ENCODE measurements around the gene METRNL. TPM values are rescaled to one million over a fixed set of nuclear protein-coding genes. Genes with fewer than 3 reads are reported as not detected.

The METRNL gene
- total RNA-seq, 2 experiments from 2014 or later = 16.9 to 23.3 TPM

- Histone ChIP-seq H3K4me1 (ENCODE audit: insufficient read depth, low read length, poor library complexity, severe bottlenecking) (peaks cover 2% of the 10 kb centered on the region), H2AFZ (ENCODE audit: low read length) (no peak overlapping the region), H3K9me3 (ENCODE audit: low read length) (no peaks in the 10 kb centered on the region), H3K27ac (ENCODE audit: low read depth, low read length, poor library complexity, severe bottlenecking) (no peak overlapping the region), H3K36me3 (ENCODE audit: insufficient read depth, low read length) (no peaks in the 10 kb centered on the region), H3K4me2 (ENCODE audit: low read length) (no peak overlapping the region), H3K4me3 (ENCODE audit: low read depth, low read length, poor library complexity, severe bottlenecking) (no peak overlapping the region), H3K79me2 (ENCODE audit: insufficient read depth, low read depth, low read length) (no peaks in the 10 kb centered on the region), H3K9me2 (ENCODE audit: insufficient read depth, low read length) (no peaks in the 10 kb centered on the region), H4K20me1 (ENCODE audit: insufficient read depth, low read length) (no peaks in the 10 kb centered on the region)
- TF ChIP-seq CTCF (conservative IDR thresholded peaks at IDR 0.05; ENCODE audit: low read length) = no peak
- no peak for TF ChIP-seq EZH2phosphoT487 (IDR thresholded peaks at IDR 0.05; ENCODE audit: borderline replicate concordance, low read depth, low read length)
- no TSS peak for BruUV-seq (replicated peaks)
- ChIA-PET POLR2A (no interaction called here), CTCF (ENCODE audit: unreplicated experiment) (interaction anchor here (0.6 kb wide), 1 partner anchor 89 kb away, joined by 3 read pairs; no protein-coding TSS in a partner anchor)
- intact Hi-C loops (cut with micrococcal nuclease; ENCODE audit: unreplicated experiment) = no loop called here
- no peak for DNase-seq (ENCODE audit: low spot score)
Measured at GRCh38 chr17:83093506-83093905, 14.1 kb downstream of the METRNL start.

- Histone ChIP-seq H3K4me2 (ENCODE audit: low read length) (no peak overlapping the region), H3K4me1 (ENCODE audit: insufficient read depth, low read length, poor library complexity, severe bottlenecking) (peaks cover 9% of the 10 kb centered on the region), H3K79me2 (ENCODE audit: insufficient read depth, low read depth, low read length) (no peaks in the 10 kb centered on the region), H3K9me2 (ENCODE audit: insufficient read depth, low read length) (no peaks in the 10 kb centered on the region), H4K20me1 (ENCODE audit: insufficient read depth, low read length) (no peaks in the 10 kb centered on the region), H3K27ac (ENCODE audit: low read depth, low read length, poor library complexity, severe bottlenecking) (no peak overlapping the region), H2AFZ (ENCODE audit: low read length) (no peak overlapping the region), H3K9me3 (ENCODE audit: low read length) (no peaks in the 10 kb centered on the region), H3K36me3 (ENCODE audit: insufficient read depth, low read length) (no peaks in the 10 kb centered on the region), H3K4me3 (ENCODE audit: low read depth, low read length, poor library complexity, severe bottlenecking) (no peak overlapping the region)
- ChIA-PET CTCF (ENCODE audit: unreplicated experiment) (no interaction called here), POLR2A (no interaction called here)
- no peak for TF ChIP-seq CTCF (conservative IDR thresholded peaks at IDR 0.05; ENCODE audit: low read length)
- TF ChIP-seq EZH2phosphoT487 (IDR thresholded peaks at IDR 0.05; ENCODE audit: borderline replicate concordance, low read depth, low read length) = no peak
- BruUV-seq (replicated peaks) = no TSS peak
- intact Hi-C loops (cut with micrococcal nuclease; ENCODE audit: unreplicated experiment) = no loop called here
- no peak for DNase-seq (ENCODE audit: low spot score)
Measured at GRCh38 chr17:83094291-83094690, 14.9 kb downstream of the METRNL start.

GRCh38 chr17:83095016-83095415 is 15.6 kb downstream of the METRNL start:
- BruUV-seq (replicated peaks) = no TSS peak
- Histone ChIP-seq H3K4me3 (ENCODE audit: low read depth, low read length, poor library complexity, severe bottlenecking) (no peak overlapping the region), H3K9me2 (ENCODE audit: insufficient read depth, low read length) (no peaks in the 10 kb centered on the region), H3K4me1 (ENCODE audit: insufficient read depth, low read length, poor library complexity, severe bottlenecking) (peaks cover 17% of the 10 kb centered on the region), H3K79me2 (ENCODE audit: insufficient read depth, low read depth, low read length) (no peaks in the 10 kb centered on the region), H3K4me2 (ENCODE audit: low read length) (no peak overlapping the region), H4K20me1 (ENCODE audit: insufficient read depth, low read length) (no peaks in the 10 kb centered on the region), H3K9me3 (ENCODE audit: low read length) (no peaks in the 10 kb centered on the region), H3K36me3 (ENCODE audit: insufficient read depth, low read length) (no peaks in the 10 kb centered on the region), H2AFZ (ENCODE audit: low read length) (no peak overlapping the region), H3K27ac (ENCODE audit: low read depth, low read length, poor library complexity, severe bottlenecking) (no peak overlapping the region)
- POLR2A ChIA-PET = no interaction called here
- TF ChIP-seq EZH2phosphoT487 (IDR thresholded peaks at IDR 0.05; ENCODE audit: borderline replicate concordance, low read depth, low read length) (no peak), CTCF (conservative IDR thresholded peaks at IDR 0.05; ENCODE audit: low read length) (no peak)
- no peak for DNase-seq (ENCODE audit: low spot score)
- CTCF ChIA-PET (ENCODE audit: unreplicated experiment) = no interaction called here
- intact Hi-C loops (cut with micrococcal nuclease; ENCODE audit: unreplicated experiment) = no loop called here

Measured in OCI-LY7 (cell line).